ENCODE data around the gene CCDC40.

- TF ChIP-seq EZH2 (IDR thresholded peaks at IDR 0.05; ENCODE audit: low read length, unreplicated experiment) = no peak
- no peak for TF ChIP-seq CTCF (conservative IDR thresholded peaks at IDR 0.05; ENCODE audit: low read depth, low read length)
These were observed 3.7 kb upstream of the CCDC40 start for GRCh38 chr17:80032614-80033171.
